KMS-11 (cell line): ENCODE results near the gene GPC4.

Experiments used
- H2AFZ ChIP-seq: fragments of 200-600 bp; sonication (generic); 2 replicates; pipeline ENCODE4 v1.6.1; 2016; ENCODE audit warnings: antibody characterized with exemption, mixed run types, low read depth
- H3K27ac ChIP-seq: fragments of 200-600 bp; sonication (generic); 2 replicates; pipeline ENCODE4 v1.6.1; 2016; ENCODE audit warnings: mild to moderate bottlenecking, mixed run types
- H3K27me3 ChIP-seq: fragments of 200-600 bp; sonication (generic); 2 replicates; pipeline ENCODE4 v1.6.1; 2017; ENCODE audit warnings: mild to moderate bottlenecking, low read depth, mixed run types, moderate library complexity; ENCODE audit not compliant: insufficient read depth
- H3K36me3 ChIP-seq: fragments of 200-600 bp; sonication (generic); 2 replicates; pipeline ENCODE4 v1.6.1; 2017; ENCODE audit warnings: mild to moderate bottlenecking, mixed run types; ENCODE audit not compliant: insufficient read depth
- H3K4me1 ChIP-seq: fragments of 200-600 bp; sonication (generic); 2 replicates; pipeline ENCODE4 v1.6.1; 2016; ENCODE audit warnings: mild to moderate bottlenecking, low read depth, mixed run types; ENCODE audit not compliant: poor library complexity, severe bottlenecking
- H3K4me2 ChIP-seq: fragments of 200-600 bp; sonication (generic); 2 replicates; pipeline ENCODE4 v1.7.0; 2016; ENCODE audit warnings: mild to moderate bottlenecking, mixed run types
- H3K4me3 ChIP-seq: fragments of 200-600 bp; sonication (generic); IDR thresholded peaks from 2 replicates; pipeline ENCODE4 v1.6.1; 2017; ENCODE audit warnings: low read depth, low read length, mixed read lengths; ENCODE audit not compliant: insufficient read depth
- H3K79me2 ChIP-seq: fragments of 200-600 bp; sonication (generic); 2 replicates; pipeline ENCODE4 v1.6.1; 2016; ENCODE audit warnings: low read depth, mixed run types; ENCODE audit not compliant: insufficient read depth
- H3K9ac ChIP-seq: fragments of 200-600 bp; sonication (generic); 2 replicates; pipeline ENCODE4 v1.6.1; 2016; ENCODE audit warnings: mild to moderate bottlenecking, mixed run types
- H4K20me1 ChIP-seq: fragments of 200-600 bp; sonication (generic); 2 replicates; pipeline ENCODE4 v1.6.1; 2016; ENCODE audit warnings: mild to moderate bottlenecking, mixed run types; ENCODE audit not compliant: insufficient read depth
- TF ChIP-seq, protein P1 (sequence below): fragments of 200-600 bp; sonication (generic); conservative IDR thresholded peaks from 2 replicates; pipeline ENCODE4 v1.6.1; 2017; ENCODE audit warnings: low read depth, mild to moderate bottlenecking, antibody characterized with exemption, low read length, moderate library complexity, mixed read lengths

GPC4 gene

DNA sequence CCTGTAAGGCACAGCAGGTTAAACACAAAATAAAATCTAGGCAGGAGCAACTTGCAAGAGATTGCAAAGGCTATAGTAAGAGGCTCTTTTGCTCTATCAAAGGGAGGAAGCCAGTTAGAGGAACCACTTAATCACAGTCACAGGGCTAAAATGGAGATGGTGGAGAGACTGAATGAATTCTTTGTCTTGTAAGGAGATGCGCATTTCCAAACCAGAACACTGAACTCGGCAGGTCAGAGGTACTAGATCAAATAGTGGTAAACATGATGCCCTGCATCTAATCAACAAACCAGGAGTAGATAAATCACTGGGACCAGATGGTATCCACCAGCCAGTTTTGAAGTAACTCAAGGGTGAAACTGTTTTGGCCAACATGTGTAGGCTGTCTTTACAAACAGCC lies 55.8 kb downstream of the GPC4 start:
- no peaks in the 10 kb centered on the region for H3K27me3 ChIP-seq
- H3K4me3 ChIP-seq: no peak overlapping the region
- no peaks in the 10 kb centered on the region for H3K4me1 ChIP-seq
- H3K27ac ChIP-seq: no peak overlapping the region
- no peak overlapping the region for H3K4me2 ChIP-seq
- no peaks in the 10 kb centered on the region for H3K36me3 ChIP-seq
- TF ChIP-seq, protein P1, sequence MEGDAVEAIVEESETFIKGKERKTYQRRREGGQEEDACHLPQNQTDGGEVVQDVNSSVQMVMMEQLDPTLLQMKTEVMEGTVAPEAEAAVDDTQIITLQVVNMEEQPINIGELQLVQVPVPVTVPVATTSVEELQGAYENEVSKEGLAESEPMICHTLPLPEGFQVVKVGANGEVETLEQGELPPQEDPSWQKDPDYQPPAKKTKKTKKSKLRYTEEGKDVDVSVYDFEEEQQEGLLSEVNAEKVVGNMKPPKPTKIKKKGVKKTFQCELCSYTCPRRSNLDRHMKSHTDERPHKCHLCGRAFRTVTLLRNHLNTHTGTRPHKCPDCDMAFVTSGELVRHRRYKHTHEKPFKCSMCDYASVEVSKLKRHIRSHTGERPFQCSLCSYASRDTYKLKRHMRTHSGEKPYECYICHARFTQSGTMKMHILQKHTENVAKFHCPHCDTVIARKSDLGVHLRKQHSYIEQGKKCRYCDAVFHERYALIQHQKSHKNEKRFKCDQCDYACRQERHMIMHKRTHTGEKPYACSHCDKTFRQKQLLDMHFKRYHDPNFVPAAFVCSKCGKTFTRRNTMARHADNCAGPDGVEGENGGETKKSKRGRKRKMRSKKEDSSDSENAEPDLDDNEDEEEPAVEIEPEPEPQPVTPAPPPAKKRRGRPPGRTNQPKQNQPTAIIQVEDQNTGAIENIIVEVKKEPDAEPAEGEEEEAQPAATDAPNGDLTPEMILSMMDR: no peak
- H3K9ac ChIP-seq: no peak overlapping the region
- H4K20me1 ChIP-seq: no peaks in the 10 kb centered on the region
- no peaks in the 10 kb centered on the region for H3K79me2 ChIP-seq
- H2AFZ ChIP-seq: no peak overlapping the region

DNA sequence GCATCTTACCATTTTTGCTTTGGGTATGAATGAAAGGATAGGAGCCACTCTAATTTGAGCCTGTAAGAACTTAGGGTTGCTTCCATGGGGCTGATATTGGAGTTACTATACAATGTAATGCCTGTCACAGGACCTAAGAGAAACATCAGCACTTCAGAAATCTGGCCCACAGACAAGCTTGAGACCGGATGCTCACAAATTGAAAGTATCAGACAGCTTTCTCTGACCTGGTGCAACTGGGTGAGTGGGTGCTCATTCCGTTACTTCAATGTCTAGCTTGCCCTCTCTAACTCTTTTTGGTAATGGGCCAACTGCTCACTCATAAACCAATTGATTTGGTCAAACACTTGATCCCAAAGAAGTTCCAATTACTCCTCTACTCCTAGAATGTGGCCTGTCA lies 62.1 kb downstream of the GPC4 start:
- H3K4me2 ChIP-seq: no peak overlapping the region
- TF ChIP-seq, protein P1: no peak

DNA sequence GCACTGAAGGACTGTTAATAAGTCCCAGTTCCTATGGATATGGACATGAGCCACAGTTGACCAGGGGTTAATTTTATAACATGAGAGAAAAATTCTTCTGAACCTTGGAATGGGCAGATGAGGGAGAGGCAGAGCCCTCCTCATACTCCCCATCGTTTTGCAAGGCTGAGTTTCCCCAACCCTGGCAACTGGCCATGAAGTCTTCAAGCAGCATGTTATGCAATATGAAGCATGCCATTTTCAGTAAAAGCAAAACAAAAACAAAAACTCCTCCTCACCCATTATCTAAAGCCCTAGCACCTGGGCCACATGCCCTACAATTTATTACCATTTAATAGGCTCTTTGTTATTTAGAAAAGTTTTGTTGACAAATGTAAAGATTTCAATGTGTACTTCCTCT lies 64.5 kb downstream of the GPC4 start:
- no peak overlapping the region for H3K4me3 ChIP-seq
- H4K20me1 ChIP-seq: no peaks in the 10 kb centered on the region
- H3K4me1 ChIP-seq: no peaks in the 10 kb centered on the region
- H3K9ac ChIP-seq: no peak overlapping the region
- no peak overlapping the region for H3K4me2 ChIP-seq
- no peaks in the 10 kb centered on the region for H3K27me3 ChIP-seq
- no peaks in the 10 kb centered on the region for H3K36me3 ChIP-seq
- no peak overlapping the region for H3K27ac ChIP-seq
- no peaks in the 10 kb centered on the region for H3K79me2 ChIP-seq
- no peak overlapping the region for H2AFZ ChIP-seq
- TF ChIP-seq, protein P1: no peak

More for the DNA sequence above, 62.1 kb downstream of the GPC4 start:
- no peak overlapping the region for H3K27ac ChIP-seq
- H3K4me1 ChIP-seq: no peaks in the 10 kb centered on the region
- H3K79me2 ChIP-seq: no peaks in the 10 kb centered on the region
- H3K9ac ChIP-seq: no peak overlapping the region
- no peaks in the 10 kb centered on the region for H3K36me3 ChIP-seq
- no peak overlapping the region for H2AFZ ChIP-seq
- no peak overlapping the region for H3K4me3 ChIP-seq
- no peaks in the 10 kb centered on the region for H3K27me3 ChIP-seq
- H4K20me1 ChIP-seq: no peaks in the 10 kb centered on the region

DNA sequence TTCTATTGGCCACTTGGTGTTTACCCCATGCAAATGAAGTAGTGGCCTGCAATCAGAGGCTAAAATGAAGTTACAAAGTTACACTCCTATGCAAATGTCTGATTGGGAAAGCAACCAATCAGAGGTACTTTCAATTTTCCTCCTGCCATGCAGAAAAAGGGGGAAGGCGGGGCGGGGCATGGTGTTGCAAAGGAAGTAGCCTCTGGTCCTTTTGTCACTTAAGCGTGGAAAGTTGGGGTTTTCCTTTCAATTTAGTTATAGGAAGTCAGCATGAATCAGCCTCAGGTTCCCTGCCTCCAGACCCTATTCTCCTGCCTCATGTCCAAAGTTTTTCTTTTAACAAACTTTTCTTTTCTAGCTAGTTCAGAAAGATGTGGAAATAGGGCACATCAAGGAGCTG lies 69.3 kb downstream of the GPC4 start:
- H3K4me1 ChIP-seq: no peaks in the 10 kb centered on the region
- no peaks in the 10 kb centered on the region for H3K79me2 ChIP-seq
- no peak overlapping the region for H2AFZ ChIP-seq
- no peak overlapping the region for H3K4me2 ChIP-seq
- H3K27me3 ChIP-seq: no peaks in the 10 kb centered on the region
- TF ChIP-seq, protein P1: no peak
- no peak overlapping the region for H3K27ac ChIP-seq
- no peaks in the 10 kb centered on the region for H4K20me1 ChIP-seq
- H3K4me3 ChIP-seq: no peak overlapping the region
- H3K36me3 ChIP-seq: no peaks in the 10 kb centered on the region
- H3K9ac ChIP-seq: no peak overlapping the region
